NAMALWA (cell line): ENCODE results near the gene TNC.

Experiments used
- DNase-seq: peaks from one replicate; pipeline ENCODE4 v3.0.0-alpha.2; 2015; ENCODE audit warnings: low spot score

Gene TNC

GRCh38 chr9:115046199-115046598 is 71.8 kb downstream of the TNC start:
- DNase-seq: no peak

GRCh38 chr9:115043632-115044031 is 74.3 kb downstream of the TNC start:
- DNase-seq: no peak

- DNase-seq: no peak
These were observed 75.0 kb downstream of the TNC start for GRCh38 chr9:115042781-115043509.

- no peak for DNase-seq
These were observed 78.3 kb downstream of the TNC start for GRCh38 chr9:115039516-115040120.

GRCh38 chr9:115038178-115038577 is 79.8 kb downstream of the TNC start:
- no peak for DNase-seq

GRCh38 chr9:115036691-115037090 is 81.3 kb downstream of the TNC start:
- no peak for DNase-seq

GRCh38 chr9:115035841-115036612 is 81.9 kb downstream of the TNC start:
- DNase-seq: peak; percentile 13

- no peak for DNase-seq
These were observed 83.2 kb downstream of the TNC start for GRCh38 chr9:115034801-115035200.

GRCh38 chr9:115033800-115034199 is 84.2 kb downstream of the TNC start:
- DNase-seq: no peak

- no peak for DNase-seq
These were observed 85.7 kb downstream of the TNC start for GRCh38 chr9:115032296-115032695.

- no peak for DNase-seq
These were observed 88.0 kb downstream of the TNC start for GRCh38 chr9:115030006-115030405.

GRCh38 chr9:115025721-115026120 is 92.2 kb downstream of the TNC start:
- DNase-seq: no peak

GRCh38 chr9:115024925-115025535 is 92.9 kb downstream of the TNC start:
- no peak for DNase-seq

- DNase-seq: no peak
These were observed 95.1 kb downstream of the TNC start for GRCh38 chr9:115022760-115023434.

- DNase-seq: no peak
These were observed 99.2 kb downstream of the TNC start for GRCh38 chr9:115018547-115019435.

- DNase-seq: no peak
These were observed 101.6 kb downstream of the TNC start for GRCh38 chr9:115016344-115016743.

GRCh38 chr9:115015018-115015635 is 102.8 kb downstream of the TNC start:
- peak; percentile 24 for DNase-seq

GRCh38 chr9:115014438-115014837 is 103.5 kb downstream of the TNC start:
- no peak for DNase-seq

- peak; percentile 84 for DNase-seq
These were observed 104.0 kb downstream of the TNC start for GRCh38 chr9:115013998-115014397.

- DNase-seq: no peak
These were observed 105.5 kb downstream of the TNC start for GRCh38 chr9:115012486-115012885.

- no peak for DNase-seq
These were observed 107.1 kb downstream of the TNC start for GRCh38 chr9:115010874-115011273.
